GM18907 (cell line): ENCODE results near the gene CABP1.
"Not testable (repeated sequence)": the region's sequence is repeated elsewhere in the genome, so short reads cannot be mapped to it uniquely, and the experiment has no call there.

Experiments
- ATAC-seq: cut with Tn5 transposase; IDR thresholded peaks from one replicate; pipeline ENCODE4 v1.9.1; 2021; ENCODE audit warnings: mild to moderate bottlenecking, moderate library complexity; ENCODE audit not compliant: unreplicated experiment

The CABP1 gene

GRCh38 chr12:120639771-120640721 lies at the start of gene CABP1:
Gene CABP1 (plus strand): TSS chr12:120640626. CDS start chr12:120640686, 60 bp downstream.
- ATAC-seq: peak; percentile 74

GRCh38 chr12:120590741-120591407 lies 49.6 kb upstream of the CABP1 start:
- no peak for ATAC-seq

DNA sequence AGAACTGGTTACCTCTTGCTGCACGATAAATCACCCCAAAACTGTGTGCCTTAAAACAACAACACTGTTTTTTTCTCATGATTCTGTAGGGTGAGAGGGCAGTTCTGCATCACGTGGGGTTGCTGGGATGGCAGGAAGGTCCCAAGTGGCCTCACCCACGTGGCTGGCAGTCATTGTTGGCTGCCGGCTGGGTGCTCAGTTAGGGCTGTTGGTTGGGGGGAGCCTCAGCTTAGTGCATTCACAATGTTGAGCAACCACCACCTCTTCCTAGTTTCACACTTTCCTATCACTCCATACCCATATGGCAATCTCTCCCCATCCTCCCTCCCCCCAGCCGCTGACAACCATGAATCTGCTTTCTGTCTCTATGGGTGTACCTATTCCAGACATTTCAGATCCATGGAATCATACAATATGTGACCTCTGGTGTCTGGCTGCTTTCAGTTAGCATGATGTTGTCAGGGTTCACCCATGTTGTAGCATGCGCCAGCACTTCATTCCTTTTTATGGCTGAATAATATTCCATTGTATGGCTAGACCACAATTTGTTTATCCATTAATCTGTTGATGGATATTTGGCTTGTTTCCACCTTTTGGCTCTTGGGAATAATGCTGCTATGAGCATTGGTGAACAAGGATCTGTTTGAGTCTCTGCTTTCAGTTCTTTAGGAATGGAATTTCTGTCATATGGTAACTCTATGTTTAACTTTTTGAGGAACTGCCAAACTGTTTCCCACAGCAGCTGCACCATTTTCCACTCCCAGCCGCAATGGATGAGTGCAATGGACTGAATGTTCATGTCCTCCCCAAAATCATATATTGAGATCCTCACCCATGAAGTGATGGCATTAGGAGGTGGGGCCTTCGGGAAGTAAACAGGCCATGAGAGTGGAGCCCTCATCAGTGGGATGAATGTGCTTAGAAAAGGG lies 48.0 kb upstream of the CABP1 start:
- ATAC-seq: no peak

GRCh38 chr12:120596901-120597300 lies 43.5 kb upstream of the CABP1 start:
- no peak for ATAC-seq

DNA sequence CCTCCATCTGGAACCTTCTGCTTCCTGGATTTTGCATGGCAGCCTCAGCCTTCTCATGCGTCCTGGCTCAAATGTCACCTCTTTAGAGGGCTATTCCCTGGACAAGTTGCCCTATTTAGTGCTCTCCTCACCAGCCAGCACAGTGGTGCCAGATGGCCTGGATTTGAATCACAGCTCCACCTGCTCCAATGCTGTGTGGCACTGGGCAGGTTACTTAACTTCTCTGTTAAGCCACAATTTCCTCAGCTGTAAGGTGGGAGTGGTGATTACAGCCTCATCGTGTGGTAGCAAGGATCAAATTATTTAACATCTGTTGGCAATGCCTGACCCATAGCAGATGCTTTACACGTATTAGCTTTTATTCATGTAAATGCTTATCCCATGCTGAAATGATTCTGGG lies 42.6 kb upstream of the CABP1 start:
- no peak for ATAC-seq

DNA sequence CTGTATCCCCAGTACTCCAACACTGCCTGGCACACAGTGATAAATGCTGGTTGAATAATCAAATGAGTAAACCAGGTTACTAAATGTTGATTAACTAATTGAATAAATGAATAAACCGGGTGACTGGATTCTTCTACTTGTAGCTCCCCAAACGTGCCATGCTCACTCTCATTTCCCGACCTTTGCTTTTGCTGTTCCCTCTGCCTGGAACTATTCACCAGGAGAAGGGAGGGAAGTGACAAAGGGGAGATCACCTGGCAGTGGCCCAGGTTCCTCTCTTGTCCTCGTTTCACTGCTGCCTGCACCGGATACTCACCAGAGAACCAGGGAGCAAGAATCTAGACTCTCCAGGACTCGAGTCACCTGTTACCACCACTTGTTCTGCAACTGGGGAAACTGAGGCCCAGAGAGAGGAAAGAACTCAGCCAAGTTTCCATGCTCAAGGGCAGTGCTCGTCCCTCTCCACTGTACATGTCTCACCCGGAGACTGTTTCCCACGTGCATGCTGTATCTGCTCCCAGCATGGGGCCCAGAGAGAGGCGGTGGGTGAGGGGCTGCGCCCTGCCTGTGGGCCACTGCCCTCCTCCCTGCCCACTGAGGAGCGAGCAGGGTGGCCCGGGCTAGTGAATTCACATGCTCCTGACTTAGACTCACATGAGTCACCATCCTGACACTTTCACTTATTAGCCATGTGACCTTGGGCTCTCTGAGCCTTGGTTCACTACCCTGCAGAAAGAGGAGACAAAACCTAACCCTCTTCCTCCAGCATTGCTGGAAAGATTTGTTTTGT lies 41.6 kb upstream of the CABP1 start:
- no peak for ATAC-seq

DNA sequence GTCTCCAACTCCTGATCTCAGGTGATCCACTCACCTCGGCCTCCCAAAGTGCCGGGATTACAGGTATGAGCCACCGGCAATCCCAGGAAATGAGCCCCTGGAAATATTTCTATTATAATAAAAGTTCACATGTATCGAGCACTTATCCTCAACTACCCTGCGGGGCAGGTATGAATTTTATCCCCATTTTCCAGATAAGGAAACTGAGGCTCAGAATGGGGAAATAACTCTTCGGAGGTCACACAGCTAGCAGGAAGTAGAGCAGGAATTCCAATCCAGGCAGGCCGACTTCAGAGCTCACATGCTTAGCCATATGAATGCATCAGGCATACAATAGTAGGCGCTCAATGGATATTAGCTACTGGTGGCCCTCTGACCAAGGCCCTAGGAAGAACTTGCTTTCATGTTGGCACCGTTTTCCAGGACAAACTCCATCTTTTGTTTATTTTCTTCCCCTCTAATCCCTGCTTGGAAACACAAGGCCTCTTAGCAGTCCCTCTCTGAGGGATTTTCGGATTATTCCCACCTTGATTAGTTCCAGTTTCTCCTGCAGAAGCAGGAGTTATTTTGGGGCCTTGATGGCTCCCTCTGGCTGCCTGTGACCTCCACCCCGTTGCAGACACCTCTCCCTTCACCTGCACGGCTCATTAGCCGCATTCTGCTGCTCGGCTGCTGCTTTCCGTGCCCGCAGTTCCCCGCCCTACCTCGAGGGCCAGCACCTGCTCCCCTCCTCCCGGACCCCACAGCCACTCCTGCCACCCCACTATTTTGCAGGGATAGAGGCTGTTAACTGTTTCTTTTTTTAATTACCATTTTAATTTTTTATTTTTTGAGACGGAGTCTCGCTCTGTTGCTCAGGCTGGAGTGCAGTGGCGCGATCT lies 40.5 kb upstream of the CABP1 start:
- ATAC-seq: no peak

DNA sequence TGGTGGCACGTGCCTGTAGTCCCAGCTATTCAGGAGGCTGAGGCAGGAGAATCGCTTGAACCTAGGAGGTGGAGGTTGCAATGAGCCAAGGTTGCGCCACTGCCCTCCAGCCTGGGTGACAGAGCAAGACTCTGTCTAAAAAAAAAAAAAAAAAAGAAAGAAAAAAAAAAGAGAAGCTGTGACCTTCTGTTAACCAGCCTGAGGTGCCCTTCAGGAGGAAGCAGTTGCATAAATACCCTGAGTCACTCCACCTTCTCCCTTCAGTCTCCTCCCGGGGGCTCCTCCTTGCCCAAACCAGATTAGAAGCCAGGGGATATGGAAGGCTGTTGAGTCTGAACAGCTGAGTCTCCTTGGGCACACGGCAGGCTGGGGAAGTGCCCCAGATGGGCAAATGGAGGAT lies 38.0 kb upstream of the CABP1 start:
- not testable (repeated sequence) for ATAC-seq

- no peak for ATAC-seq
These were observed 29.9 kb upstream of the CABP1 start for GRCh38 chr12:120610560-120610959.

GRCh38 chr12:120611534-120611933 lies 28.9 kb upstream of the CABP1 start:
- not testable (repeated sequence) for ATAC-seq

GRCh38 chr12:120614848-120615247 lies 25.6 kb upstream of the CABP1 start:
- no peak for ATAC-seq

DNA sequence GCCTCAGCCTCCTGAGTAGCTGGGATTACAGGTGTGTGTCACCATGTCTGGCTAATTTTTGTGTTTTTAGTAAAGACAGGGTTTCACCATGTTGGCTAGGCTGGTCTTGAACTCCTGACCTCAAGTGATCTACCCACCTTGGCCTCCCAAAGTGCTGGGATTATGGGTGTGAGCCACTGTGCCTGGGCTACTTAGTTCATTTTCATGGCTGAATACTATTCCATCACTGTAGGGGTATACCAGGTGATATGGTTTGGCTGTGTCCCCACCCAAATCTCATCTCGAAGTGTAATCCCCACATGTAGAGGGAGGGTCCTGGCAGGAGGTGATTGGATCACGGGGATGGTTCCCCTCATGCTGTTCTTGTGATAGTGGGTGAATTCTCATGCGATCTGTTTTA lies 23.2 kb upstream of the CABP1 start:
- ATAC-seq: not testable (repeated sequence)

- not testable (repeated sequence) for ATAC-seq
These were observed 22.7 kb upstream of the CABP1 start for GRCh38 chr12:120617767-120618166.

GRCh38 chr12:120618954-120619615 lies 21.3 kb upstream of the CABP1 start:
- no peak for ATAC-seq

- ATAC-seq: no peak
These were observed 19.8 kb upstream of the CABP1 start for GRCh38 chr12:120620624-120621023.

GRCh38 chr12:120625557-120626419 lies 14.6 kb upstream of the CABP1 start:
- ATAC-seq: no peak

DNA sequence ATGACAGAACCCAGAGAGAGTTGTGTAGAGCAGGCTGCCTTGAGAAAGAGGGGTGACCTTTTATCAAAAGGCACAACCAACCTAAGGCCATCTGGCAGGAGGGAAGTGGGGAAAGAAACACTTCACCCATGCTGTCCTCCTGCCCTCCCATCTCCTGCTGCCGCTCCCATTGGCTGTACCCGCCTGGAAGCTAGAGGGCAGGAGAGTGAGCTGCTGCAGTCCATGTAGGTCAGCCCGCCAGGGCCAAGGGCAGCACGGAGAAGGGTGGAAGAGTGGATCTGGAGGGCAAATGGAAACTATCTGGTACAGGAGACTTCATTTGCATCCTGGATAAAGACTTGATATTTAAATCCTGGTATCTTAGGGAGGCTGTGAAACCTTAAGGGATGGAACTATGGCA lies 11.5 kb upstream of the CABP1 start:
- ATAC-seq: no peak
